Esophagus muscularis mucosa (tissue), 4 donors: ENCODE measurements around the gene TGFBR2. TPM values are rescaled to one million over a fixed set of nuclear protein-coding genes. Genes with fewer than 3 reads are reported as not detected.
"Not testable (repeated sequence)": the region's sequence is repeated elsewhere in the genome, so short reads cannot be mapped to it uniquely, and the experiment has no call there.

Experiments used
- DNase-seq: peaks from one replicate; pipeline ENCODE4 v3.0.0-alpha.2; 2017; ENCODE audit errors: extremely low spot score
- H3K27ac ChIP-seq, 4 donors: fragments of 200-600 bp; sonication (generic); replicated peaks in 1 of 4; 1 replicate in 3 of 4; 2 replicates in 1 of 4; pipeline ENCODE4 v1.5.1; 2016 to 2019; ENCODE audit warnings: mild to moderate bottlenecking in 1 of 4
- H3K27me3 ChIP-seq, 4 donors: fragments of 200-600 bp; sonication (generic); one replicate each; pipeline versions ENCODE4 v1.5.1 to v1.6.0; 2016 to 2019
- H3K36me3 ChIP-seq, 4 donors: fragments of 200-600 bp; sonication (generic); one replicate each; pipeline ENCODE4 v1.5.1; 2016 to 2019
- H3K4me1 ChIP-seq, 4 donors: fragments of 200-600 bp; sonication (generic); one replicate each; pipeline ENCODE4 v1.5.1; 2016 to 2019
- H3K4me3 ChIP-seq, 4 donors: fragments of 200-600 bp; sonication (generic); 1 replicate in 2 of 4; 2 replicates in 2 of 4; pipeline ENCODE4 v1.5.1; 2016 to 2019; ENCODE audit warnings: mild to moderate bottlenecking in 4 of 4, moderate library complexity in 1 of 4
- H3K9me3 ChIP-seq, 4 donors: fragments of 200-600 bp; sonication (generic); 1 replicate in 3 of 4; 2 replicates in 1 of 4; pipeline ENCODE4 v1.5.1; 2016 to 2019
- CTCF ChIP-seq, 3 experiments: fragments of 200-600 bp in 2 of 3; fragments of 450-650 bp in 1 of 3; sonication (generic) in 2 of 3; IDR thresholded peaks; one replicate each; pipeline ENCODE4 v1.5.1; 2017 to 2019; ENCODE audit warnings: antibody characterized with exemption in 3 of 3, mild to moderate bottlenecking in 2 of 3, moderate library complexity in 1 of 3
- EP300 ChIP-seq: sonication (generic); formaldehyde crosslinking; IDR thresholded peaks from one replicate; pipeline ENCODE4 v1.6.1; 2017; ENCODE audit warnings: antibody characterized with exemption
- POLR2A ChIP-seq: fragments of 450-650 bp; IDR thresholded peaks from one replicate; pipeline ENCODE4 v1.6.1; 2017; ENCODE audit warnings: antibody characterized with exemption, moderate library complexity, mild to moderate bottlenecking, low read depth
- POLR2AphosphoS5 ChIP-seq, 2 donors: sonication (generic); formaldehyde crosslinking; IDR thresholded peaks; one replicate each; pipeline ENCODE4 v1.6.1; 2017; ENCODE audit warnings: antibody characterized with exemption in 2 of 2
- WGBS: methylation state at CpG from one replicate; pipeline ENCODE4 v1.1.5; 2018; 5-methylcytosine and 5-hydroxymethylcytosine counted together
- intact Hi-C: fragments of 100-400 bp; cut with DNase I; formaldehyde crosslinking; loops from one replicate; pipeline ENCODE4 v1.15.1; 2023
- total RNA-seq, 4 donors: library from RNA; depleted of rRNA; stranded (reverse); fragments of >200 nt; gene quantifications; one replicate each; pipeline versions ENCODE4 v1.1.0 to v1.2.1, GENCODE V29; 2016

TGFBR2 gene
- total RNA-seq, 4 donors from 2014 or later, result 202 to 292 (median 261) TPM

GRCh38 chr3:30666572-30667279 is 60.3 kb downstream of the TGFBR2 start:
- Histone ChIP-seq H3K4me3 (no peak overlapping the region), H3K9me3 (no peaks in the 10 kb centered on the region), H3K36me3 (peaks cover 3 to 52% (median 21%) of the 10 kb centered on the region in 4 donors), H3K4me1 (peaks cover 35 to 82% (median 69%) of the 10 kb centered on the region in 4 donors), H3K27ac (peak overlapping the region in 2 of 4 donors; percentile 18 to 27), H3K27me3 (no peaks in the 10 kb centered on the region)
- DNase-seq, result no peak
- intact Hi-C loops, result no loop called here
- no peak for TF ChIP-seq CTCF (IDR thresholded peaks at IDR 0.05)
- TF ChIP-seq EP300, result no peak
- no peak for TF ChIP-seq POLR2AphosphoS5 (IDR thresholded peaks at IDR 0.05)
- TF ChIP-seq POLR2A, result no peak
- WGBS, result 82% methylated on average over 6 of the region's 7 CpGs

GRCh38 chr3:30667280-30667651 is 60.9 kb downstream of the TGFBR2 start:
- TF ChIP-seq POLR2AphosphoS5 (IDR thresholded peaks at IDR 0.05) (no peak), EP300 (no peak)
- no peak overlapping the region for H3K4me3 ChIP-seq
- H3K36me3 ChIP-seq, result peaks cover 8 to 52% (median 24%) of the 10 kb centered on the region in 4 donors
- no peak for DNase-seq
- no peaks in the 10 kb centered on the region for H3K9me3 ChIP-seq
- no peaks in the 10 kb centered on the region for H3K27me3 ChIP-seq
- peaks cover 34 to 82% (median 71%) of the 10 kb centered on the region in 4 donors for H3K4me1 ChIP-seq
- 63% methylated on average over 1 of the region's 1 CpG for WGBS
- H3K27ac ChIP-seq, result peak overlapping the region in 1 of 4 donors; percentile 18
- intact Hi-C loops, result no loop called here

- no peaks in the 10 kb centered on the region for H3K9me3 ChIP-seq
- peaks cover 34 to 82% (median 71%) of the 10 kb centered on the region in 4 donors for H3K4me1 ChIP-seq
- no peak overlapping the region for H3K27ac ChIP-seq
- no peak for DNase-seq
- no peak for TF ChIP-seq CTCF (IDR thresholded peaks at IDR 0.05)
- no peak for TF ChIP-seq POLR2A
- TF ChIP-seq EP300, result no peak
- peak in 1 of 2 donors; percentile 16 for TF ChIP-seq POLR2AphosphoS5 (IDR thresholded peaks at IDR 0.05)
- WGBS, result 82% methylated on average over 5 of the region's 5 CpGs
- intact Hi-C loops, result no loop called here
- H3K4me3 ChIP-seq, result no peak overlapping the region
- H3K27me3 ChIP-seq, result no peaks in the 10 kb centered on the region
- peaks cover 12 to 57% (median 30%) of the 10 kb centered on the region in 4 donors for H3K36me3 ChIP-seq
Observed at GRCh38 chr3:30668051-30668609, 61.7 kb downstream of the TGFBR2 start.

DNA sequence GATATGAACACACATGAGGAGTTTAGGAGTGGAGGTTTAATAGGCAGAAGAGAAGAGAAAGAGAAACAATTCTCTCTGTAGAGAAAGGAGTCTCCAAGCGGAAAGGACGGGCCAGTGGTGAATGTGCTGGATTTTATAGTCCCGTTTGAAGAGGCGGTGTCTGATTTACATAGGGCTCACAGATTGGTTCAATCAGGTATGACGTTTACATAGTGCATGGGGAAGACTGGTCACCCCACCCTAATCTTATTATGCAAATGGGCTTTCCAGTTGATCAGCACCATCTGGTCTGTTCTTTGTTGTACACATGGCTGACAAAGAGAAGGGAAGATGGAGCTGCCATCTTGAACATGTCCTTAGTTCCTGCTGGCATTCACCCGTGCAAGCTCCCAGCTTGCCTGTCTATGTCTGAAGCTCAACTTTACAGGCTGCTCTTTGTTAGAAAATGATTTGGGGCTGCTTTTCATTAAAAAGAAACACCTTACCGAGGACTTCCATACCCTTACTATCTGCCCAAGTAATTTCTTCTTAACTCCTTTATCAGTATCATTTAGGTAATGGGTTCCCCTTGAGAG is 63.0 kb downstream of the TGFBR2 start:
- H3K9me3 ChIP-seq, H3K4me3 ChIP-seq, intact Hi-C loops, H3K27ac ChIP-seq, H3K27me3 ChIP-seq, DNase-seq: not testable (repeated sequence)
- Histone ChIP-seq H3K4me1 (peaks cover 42 to 80% (median 71%) of the 10 kb centered on the region in 4 donors), H3K36me3 (peaks cover 12 to 66% (median 37%) of the 10 kb centered on the region in 4 donors)
- 95% methylated on average over 7 of the region's 7 CpGs for WGBS

GRCh38 chr3:30670292-30670691 is 63.9 kb downstream of the TGFBR2 start:
- Histone ChIP-seq H3K27ac (no peak overlapping the region), H3K4me3 (no peak overlapping the region), H3K27me3 (no peaks in the 10 kb centered on the region), H3K4me1 (peaks cover 41 to 78% (median 70%) of the 10 kb centered on the region in 4 donors), H3K36me3 (peaks cover 20 to 74% (median 45%) of the 10 kb centered on the region in 4 donors), H3K9me3 (no peaks in the 10 kb centered on the region)
- intact Hi-C loops, result no loop called here
- no peak for TF ChIP-seq POLR2A
- TF ChIP-seq EP300, result no peak
- DNase-seq, result no peak
